ENCODE measurements around the gene E2F7.
A peak's percentile ranks its signal among the peaks of the same experiment; 100 is the strongest.
"Not testable (repeated sequence)": the region's sequence is repeated elsewhere in the genome, so short reads cannot be mapped to it uniquely, and the experiment has no call there.

The E2F7 gene, protein sequence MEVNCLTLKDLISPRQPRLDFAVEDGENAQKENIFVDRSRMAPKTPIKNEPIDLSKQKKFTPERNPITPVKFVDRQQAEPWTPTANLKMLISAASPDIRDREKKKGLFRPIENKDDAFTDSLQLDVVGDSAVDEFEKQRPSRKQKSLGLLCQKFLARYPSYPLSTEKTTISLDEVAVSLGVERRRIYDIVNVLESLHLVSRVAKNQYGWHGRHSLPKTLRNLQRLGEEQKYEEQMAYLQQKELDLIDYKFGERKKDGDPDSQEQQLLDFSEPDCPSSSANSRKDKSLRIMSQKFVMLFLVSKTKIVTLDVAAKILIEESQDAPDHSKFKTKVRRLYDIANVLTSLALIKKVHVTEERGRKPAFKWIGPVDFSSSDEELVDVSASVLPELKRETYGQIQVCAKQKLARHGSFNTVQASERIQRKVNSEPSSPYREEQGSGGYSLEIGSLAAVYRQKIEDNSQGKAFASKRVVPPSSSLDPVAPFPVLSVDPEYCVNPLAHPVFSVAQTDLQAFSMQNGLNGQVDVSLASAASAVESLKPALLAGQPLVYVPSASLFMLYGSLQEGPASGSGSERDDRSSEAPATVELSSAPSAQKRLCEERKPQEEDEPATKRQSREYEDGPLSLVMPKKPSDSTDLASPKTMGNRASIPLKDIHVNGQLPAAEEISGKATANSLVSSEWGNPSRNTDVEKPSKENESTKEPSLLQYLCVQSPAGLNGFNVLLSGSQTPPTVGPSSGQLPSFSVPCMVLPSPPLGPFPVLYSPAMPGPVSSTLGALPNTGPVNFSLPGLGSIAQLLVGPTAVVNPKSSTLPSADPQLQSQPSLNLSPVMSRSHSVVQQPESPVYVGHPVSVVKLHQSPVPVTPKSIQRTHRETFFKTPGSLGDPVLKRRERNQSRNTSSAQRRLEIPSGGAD

DNA sequence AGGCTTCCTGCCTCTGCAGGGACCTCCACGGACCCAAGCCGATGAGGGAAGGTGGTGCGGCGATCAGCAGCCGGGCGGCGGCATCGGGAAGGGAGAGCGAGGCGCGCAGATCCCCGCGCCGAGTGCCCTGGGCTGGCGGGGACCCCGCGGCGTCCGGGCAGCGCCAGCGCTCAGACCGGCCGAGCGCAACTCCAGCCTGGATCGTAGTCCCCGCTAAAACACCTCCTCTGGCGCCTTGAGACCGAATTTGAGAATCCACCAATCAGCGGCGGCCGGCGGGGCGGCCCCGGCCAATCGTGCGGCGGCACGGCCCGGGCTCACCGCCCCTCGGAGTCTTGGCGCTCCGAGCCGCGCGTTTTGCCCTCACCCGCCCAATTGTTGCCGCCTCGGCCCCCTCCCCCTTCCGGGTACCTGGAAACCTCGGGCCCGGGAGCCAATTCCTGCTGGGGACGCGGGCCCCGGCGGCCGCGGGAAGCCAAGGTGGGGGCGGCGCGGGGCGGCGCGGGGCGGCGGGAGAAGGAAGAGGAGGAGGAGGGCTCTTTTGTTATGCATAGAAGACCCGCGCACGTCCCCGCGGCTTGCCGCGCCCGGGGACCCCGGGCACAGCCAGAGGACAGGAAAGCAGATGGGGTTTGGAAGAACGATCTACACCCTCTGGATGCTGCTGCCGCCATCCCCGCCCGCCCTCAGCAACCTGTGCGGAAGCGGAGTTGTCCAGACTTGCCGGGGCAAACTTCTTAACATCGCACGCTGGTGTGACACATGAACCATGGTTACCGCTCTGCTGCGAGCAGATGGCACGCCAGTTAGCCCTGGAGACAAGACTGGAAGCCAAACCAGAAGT is at the start of gene E2F7:
Gene E2F7, minus strand, starts transcription at position 209 of the 844 bp plus-strand sequence. CDS start 934 bp downstream, outside the sequence.
- peak; percentile 82 to 88 for DNase-seq

DNA sequence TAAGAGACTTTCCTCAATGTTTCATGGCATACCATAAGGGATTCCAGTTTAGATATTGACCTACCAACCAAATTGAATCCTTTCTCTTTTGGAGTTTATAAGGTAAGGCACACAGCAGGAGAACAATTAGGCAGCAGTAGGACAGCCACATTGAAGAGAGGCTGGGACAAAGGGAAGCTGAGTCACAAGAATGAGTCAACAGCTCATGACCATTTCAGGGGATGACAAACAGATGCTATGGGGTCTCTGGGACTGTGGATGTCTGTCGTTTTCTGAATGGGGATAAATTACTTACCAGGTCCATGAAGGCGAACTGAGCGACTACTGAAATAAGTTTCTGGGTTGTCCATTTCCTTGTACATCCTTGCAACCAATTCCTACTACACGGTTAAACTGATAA is 48.6 kb upstream of the E2F7 start:
- no peak for DNase-seq

DNA sequence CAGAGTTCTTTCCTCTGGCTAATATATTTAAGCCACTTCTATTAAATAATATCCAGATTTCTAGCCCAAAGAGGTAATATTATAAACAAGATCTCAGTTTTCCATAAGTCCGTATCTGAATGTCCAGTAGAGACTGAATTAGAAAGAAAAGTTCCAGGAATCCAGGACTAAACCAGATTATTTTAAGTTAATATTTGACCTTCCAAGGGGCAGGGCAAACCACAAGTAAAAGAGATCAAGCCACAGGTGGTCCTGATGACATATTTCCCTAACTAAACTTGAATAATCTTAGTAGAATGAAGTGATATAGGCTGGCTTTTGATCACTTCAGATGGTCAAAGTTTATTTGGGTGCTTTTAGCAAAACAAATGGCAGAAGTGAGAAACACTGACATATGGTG is 43.3 kb upstream of the E2F7 start:
- no peak for DNase-seq

DNA sequence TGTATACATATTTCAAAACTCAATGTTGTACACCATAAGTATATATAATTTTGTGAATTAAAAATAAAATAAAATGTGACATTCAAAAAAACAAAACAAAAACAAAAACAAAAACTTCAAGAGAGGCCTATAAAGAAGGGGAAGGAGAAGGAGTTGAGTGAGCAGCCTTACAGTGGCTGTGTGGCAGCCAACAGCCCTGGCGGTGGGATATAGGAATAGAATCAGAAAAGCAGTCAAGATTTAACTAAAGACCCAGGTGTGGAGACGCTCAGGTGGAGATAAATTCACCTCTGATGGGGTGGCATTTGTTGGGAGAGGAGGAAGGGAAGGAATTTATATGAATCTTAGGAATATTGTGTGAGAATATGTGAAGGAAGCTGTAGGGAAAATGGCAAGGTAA is 41.8 kb upstream of the E2F7 start:
- no peak for DNase-seq

DNA sequence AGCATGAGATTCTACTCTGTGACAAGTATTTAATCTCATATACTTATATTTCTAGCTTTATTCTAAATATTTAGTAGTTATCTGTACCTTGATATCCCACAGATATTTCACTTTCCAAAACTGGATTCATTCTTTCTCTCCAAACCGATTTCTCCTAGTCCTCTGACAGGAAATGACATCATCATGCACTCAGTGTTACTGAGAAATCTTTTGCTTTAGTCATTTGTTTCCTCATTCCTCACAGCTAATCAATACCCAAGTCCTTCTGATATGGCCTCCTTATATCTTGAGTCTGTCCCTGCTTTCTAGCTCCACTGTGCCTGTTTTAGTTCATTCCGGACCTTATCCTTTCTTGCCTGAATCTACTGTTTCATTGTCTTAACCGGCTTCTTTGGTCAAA is 39.4 kb upstream of the E2F7 start:
- DNase-seq: no peak

DNA sequence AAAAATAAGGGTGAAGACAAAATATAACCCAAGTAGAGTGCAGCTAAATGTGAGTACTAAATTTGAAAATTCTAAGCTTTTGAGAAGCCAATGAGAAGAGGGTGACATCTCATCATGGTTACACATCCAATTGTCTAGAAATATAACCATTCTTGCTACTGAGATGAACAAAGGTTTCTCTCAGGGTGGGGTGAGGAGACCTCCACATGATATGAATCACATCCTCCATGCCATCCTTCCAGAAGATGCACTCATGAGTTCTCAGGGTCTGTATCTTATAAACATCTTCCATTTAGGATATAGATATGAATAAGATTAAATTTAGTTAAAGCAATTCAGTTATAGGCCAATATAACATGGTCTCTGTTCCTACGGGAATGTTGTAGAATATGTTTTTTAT is 38.9 kb upstream of the E2F7 start:
- DNase-seq: no peak

DNA sequence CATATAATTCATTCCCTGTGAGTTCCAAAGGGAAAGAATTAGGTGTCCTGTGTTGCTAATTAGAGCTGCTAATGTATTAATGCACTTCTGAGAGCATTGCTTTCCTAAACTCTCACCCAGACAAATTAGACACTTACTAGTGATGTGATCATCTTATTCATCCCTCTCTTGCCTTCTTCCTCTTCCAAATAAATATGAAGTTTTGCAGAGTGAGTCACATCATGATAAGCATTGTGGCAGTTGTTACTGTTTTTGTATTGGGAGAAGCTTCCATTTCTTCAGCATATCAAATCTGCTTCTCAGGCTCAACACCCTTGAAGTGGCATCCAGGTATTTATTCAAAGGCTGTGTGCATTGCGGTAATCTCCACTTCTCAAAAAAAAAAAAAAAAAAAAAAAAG is 37.3 kb upstream of the E2F7 start:
- no peak for DNase-seq

DNA sequence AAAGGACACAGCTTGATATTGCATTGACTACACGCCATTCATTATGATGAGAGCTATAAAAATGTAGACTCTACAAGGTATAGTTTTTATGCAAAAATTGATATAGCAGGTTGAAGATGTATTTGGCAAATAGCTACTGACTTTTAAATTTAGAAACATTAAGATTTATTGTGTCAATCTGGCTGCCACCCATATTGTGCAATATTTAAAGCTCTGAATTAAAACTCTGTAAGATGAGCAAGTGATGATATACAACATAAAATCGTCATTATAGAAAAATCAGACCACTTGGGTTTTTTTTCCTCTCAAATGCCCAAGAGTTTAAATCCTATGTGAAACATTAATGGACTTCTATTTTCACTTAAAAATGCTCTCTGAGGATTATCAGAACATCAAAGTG is 36.8 kb upstream of the E2F7 start:
- no peak for DNase-seq

DNA sequence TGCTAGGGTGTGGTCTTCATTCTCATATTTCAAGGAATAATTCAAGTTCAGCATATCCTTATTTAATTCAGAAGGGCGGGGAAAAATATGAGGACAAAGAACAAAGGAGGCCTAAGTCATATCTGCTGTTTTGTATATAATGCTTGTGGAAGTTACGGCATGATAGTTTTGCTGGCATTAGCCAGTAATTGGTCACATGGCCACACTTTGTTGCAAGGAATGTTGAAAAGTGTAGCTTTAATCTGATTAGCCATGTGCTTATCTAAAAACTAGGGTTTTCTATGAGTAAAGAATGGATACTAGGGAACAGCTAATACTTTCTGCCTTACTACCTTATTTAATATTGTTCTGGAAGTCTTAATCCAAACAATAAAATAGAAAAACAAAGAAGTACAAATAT is 34.4 kb upstream of the E2F7 start:
- DNase-seq: no peak

DNA sequence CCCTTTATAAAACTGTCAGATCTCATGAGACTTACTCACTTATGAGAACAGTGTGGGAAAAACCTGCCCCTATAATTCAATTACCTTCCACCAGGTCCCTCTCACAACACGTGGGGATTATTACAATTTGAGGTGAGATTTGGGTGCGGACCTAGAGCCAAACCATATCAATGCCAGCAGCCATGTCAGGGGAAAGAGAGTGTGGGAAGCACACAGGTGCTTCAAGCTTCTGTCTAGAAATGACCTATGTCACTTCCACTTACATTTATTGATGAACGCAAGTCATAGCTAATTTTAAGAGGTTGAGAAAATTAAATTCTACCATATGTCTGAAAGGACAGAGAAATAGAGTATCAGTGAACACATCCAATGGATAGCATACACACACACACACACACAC is 32.5 kb upstream of the E2F7 start:
- no peak for DNase-seq

DNA sequence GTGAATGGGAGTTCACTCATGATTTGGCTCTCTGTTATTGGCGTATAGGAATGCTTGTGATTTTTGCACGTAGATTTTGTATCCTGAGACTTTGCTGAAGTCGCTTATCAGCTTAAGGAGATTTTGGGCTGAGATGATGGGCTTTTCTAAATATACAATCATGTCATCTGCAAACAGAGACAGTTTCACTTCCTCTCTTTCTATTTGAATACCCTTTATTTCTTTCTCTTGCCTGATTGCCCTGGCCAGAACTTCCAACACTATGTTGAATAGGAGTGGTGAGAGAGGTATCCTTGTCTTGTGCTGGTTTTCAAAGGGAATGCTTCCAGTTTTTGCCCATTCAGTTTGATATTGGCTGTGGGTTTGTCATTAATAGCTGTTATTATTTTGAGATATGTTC is 26.9 kb upstream of the E2F7 start:
- DNase-seq: not testable (repeated sequence)

DNA sequence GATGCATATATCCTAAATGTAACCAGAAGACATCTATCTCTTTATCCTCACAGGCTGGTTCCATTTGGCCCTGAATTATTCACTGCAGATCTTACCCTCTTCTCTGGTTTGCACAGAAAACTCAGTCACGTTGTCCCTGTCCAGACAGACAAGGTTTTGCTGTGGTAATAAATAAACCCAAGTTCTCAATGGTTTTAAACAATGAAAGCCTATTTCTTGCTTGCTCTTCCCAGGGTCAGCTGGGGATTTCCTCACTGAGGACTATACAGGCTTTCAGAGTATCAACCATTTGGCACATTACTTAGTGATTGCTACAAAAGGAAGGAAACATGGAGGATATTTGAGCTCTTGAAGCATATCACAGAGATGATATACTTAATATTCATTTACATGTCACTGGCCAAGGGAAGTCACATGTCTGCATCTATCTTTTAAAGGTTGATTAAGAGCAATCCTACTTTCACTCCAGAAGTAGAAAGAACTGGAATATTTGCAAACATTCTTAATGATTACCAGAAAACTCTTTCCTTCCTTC is 24.4 kb upstream of the E2F7 start:
- no peak for DNase-seq

DNA sequence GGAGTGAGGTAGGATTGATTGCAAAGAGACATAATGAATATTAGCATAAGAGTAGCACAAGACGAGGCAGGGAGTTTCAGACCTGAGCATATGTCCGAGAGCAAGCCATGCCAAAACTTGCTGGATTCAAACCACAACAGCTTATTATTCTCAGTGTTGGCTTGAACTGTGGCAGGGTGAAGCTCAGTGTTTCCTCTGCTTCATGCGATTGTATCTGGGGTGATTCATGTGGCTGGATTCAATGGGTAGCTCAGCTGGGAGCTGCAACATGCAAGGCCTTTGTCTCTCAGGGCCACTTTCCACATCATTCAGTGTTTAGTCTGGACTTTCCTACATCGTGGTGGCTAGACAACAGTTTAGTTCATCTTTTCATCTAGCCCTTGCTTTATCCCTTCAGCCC is 22.1 kb upstream of the E2F7 start:
- DNase-seq: no peak

DNA sequence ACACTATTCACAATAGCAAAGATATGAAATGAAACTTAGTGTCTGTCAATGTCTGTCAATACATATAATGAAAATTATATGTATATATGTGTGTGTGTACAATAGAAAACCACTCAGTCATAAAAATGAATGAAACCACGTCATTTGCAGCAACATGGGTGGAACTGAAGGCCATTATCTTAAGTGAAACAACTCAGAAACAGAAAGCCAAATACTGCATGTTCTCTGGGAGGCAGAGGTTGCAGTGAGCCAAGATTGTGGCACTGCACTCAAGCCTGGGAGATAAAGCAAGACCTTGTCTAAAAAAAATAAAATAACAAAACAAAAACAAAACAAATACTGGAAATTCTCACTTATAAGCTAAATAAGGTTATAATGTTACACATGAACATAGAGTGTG is 16.7 kb upstream of the E2F7 start:
- DNase-seq: no peak

DNA sequence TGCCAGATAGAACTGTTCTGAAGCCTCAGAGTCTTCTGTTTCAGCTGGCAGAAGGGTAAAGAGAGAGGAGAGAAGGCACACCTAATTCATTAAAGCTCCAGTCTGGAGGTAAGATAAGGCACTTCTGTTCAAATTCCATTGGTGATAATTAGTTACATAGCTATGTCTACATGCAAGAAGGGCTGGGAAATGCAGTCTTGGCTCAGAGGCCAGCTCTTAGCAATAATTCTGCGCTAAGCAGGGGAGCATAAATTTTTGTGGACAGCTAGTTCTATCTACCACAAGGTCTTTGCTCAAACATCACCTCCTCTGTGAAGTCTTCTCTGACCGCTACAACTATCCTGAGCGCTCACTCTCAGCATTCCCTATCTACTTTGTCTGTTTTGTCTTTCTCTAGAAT is 14.3 kb upstream of the E2F7 start:
- DNase-seq: no peak

DNA sequence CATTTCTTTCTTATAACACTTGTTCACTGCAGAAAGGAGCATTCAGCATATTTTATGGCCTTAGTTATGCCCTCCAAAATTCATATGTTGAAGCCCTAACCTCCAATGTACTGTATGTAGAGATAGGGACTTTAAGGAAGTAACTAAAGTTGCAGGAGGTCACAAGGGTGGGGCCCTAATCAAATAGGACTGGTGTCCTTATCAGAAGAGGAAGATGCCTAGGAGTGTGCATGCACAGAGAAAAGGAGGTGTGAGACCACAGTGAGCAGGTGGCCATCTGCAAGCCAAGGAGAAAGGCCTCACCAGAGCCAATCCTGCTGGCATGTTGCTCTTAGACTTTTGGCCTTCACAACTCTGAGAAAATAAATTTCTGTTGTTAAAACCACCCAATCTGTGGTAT is 12.9 kb upstream of the E2F7 start:
- DNase-seq: no peak

DNA sequence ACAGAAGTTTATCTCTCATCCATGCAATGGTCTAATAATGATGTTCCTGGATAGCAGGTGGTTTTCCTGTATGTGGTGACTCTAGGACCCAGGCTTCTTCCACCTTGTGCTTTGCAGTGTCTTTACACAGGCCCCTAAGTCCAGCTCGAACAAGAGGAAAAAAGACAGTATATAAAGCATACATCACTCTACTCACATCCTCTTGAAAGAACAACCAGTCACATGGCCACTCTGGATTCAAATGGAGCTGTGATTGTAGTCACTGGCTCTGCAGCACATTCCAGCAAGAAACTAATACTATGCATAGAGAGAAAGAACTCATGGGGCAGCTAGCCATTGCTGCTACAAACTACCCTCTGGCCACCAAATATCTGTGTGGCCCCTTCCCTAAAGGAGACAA is 11.5 kb upstream of the E2F7 start:
- no peak for DNase-seq

DNA sequence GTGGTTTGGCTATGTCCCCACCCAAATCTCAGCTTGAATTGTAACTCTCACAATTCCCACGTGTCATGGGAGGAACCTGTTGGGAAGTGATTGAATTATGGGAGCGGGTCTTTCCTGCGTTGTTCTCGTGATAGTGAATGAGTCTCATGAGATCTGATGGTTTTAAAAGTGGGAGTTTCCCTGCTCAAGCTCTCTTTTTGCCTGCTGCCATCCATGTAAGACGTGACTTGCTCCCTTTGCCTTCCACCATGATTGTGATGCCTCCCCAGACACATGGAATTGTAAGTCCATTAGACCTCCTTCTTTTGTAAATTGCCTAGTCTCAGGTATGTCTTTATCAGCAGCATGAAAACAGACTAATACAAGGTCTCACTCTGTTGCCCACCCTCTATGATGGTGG is 8.5 kb upstream of the E2F7 start:
- not testable (repeated sequence) for DNase-seq

DNA sequence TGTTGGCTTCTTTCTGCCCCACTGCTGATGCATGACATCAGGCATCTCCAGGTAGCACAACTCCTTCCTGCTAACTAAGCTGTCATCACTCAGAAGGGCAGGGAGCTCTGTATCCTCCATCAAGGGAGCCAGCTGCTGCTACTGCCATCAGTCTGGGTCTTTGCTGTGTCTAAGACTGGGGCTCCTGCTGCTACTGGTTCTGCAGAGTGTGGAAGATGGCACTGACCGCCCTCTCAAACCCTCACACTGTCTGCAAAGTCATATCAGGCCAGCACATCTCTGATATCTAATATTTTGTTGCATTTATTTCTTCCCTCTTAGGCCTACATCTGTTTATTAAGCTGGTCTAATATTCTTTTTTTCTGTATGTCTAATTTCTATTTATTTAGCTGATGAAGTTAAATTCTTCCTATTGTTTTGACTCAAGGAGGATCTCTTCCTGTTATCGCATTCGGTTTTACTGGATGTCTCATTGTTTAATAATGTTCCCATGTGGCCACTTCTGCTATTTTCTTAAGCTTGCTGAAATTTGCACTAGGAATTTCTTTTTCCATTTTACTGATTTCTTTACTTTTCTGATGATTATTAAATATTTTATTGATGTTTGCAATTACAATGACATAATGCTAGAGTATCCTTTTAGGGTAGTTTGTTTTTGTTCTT is 7.6 kb upstream of the E2F7 start:
- no peak for DNase-seq

DNA sequence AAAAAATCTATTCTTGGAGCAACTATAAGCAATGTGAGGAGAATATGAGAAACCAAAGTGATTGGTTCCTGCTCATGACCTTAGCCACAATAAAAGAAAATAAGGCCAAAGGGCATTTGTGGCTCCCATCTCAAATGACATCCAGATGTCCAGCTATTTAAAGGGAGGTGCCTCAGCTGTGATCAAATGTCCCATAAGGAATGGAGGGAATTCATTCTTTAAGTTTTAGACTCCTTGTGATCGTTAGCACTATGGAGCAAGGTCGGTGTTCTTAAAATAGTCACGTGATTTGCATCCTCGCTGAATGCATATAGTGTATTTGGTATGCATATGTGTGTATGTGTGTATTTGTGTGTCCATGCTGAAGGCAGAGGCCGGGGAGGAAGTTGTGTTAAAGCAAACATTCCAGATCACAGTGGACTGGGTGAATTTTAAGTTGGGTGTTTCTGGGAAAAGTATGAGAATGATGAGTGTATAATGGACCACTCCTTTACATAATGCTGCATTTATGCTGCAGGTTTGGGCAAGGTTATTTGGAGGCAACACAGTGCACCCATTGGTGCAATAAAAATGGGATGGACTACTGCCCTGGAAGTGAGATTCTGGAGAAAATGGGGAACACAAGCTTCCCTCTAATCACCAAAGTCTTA is 5.6 kb upstream of the E2F7 start:
- DNase-seq: no peak

DNA sequence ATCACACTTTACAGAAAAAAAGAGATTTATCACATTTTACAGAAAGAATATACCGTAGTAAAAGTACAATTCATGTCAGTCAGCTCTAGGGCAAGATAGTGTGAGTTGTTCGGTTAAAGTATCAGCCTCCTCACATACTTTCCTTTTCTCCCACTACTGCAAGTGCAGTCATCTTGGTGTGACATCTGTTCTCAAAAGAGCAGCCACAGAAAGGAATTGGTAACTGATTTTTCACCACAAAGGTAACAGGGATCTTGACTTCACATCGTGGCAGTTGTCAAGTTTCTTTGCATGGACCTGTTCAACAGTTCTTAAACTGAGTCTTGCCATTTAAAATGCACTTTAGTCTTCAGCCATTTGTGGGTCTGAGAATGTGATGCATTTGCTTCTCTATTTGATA is 5.0 kb upstream of the E2F7 start:
- no peak for DNase-seq

DNA sequence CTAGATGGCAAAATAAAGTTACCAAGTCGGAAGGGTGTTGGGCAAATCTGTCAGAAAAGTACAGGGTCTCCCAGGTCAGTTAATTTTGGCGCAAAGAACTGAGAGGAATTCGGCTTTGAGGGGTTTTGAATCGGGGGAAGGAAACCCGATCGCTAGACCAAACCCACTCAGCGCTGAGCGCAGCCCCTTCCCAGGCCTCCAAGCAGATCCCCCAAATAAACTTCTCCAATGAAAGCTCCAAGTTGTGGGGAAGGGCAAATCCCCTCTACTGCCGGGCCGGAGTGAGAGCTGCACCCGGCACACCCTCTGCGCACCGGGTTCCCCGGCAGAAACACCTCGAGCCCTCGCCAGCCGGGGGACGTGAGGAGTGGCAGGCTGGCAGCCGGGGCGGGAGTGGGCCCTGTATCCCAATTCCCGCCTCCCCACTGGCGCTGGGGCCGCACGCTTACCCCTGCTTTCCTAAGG is 441 bp downstream of the E2F7 start:
- no peak for DNase-seq

All from CD4-positive, alpha-beta T cell treated with Interferon alpha-2 for 1 hour (primary cell).